Smooth muscle cell (in vitro differentiated cells): ENCODE data around the gene ASAP2. TPM values are rescaled to one million over a fixed set of nuclear protein-coding genes. Genes with fewer than 3 reads are reported as not detected.

ENCODE experiments used
- DNase-seq: peaks from one replicate; lab custom pipeline; 2025; ENCODE audit not compliant: unreplicated experiment; lab: John Stamatoyannopoulos, UW
- H2AFZ ChIP-seq: fragments of 200-600 bp; sonication (generic); 2 replicates; pipeline ENCODE4 v1.6.0; 2016; ENCODE audit warnings: antibody characterized with exemption, low read depth, mild to moderate bottlenecking
- H3F3A ChIP-seq: fragments of 200-600 bp; sonication (generic); 2 replicates; pipeline ENCODE4 v1.6.0; 2017; ENCODE audit warnings: antibody characterized with exemption, low read depth
- H3K27ac ChIP-seq: fragments of 200-600 bp; sonication (generic); 2 replicates; pipeline ENCODE4 v1.5.1; 2016; ENCODE audit warnings: low read depth, mild to moderate bottlenecking
- H3K27me3 ChIP-seq: fragments of 200-600 bp; sonication (generic); 2 replicates; pipeline ENCODE4 v1.6.1; 2016; ENCODE audit warnings: low read depth, mild to moderate bottlenecking
- H3K36me3 ChIP-seq: fragments of 200-600 bp; sonication (generic); 2 replicates; pipeline ENCODE4 v1.5.1; 2016; ENCODE audit warnings: low read depth
- H3K4me1 ChIP-seq: fragments of 200-600 bp; sonication (generic); 2 replicates; pipeline ENCODE4 v1.5.1; 2016; ENCODE audit warnings: low read depth
- H3K4me2 ChIP-seq: fragments of 200-600 bp; sonication (generic); 2 replicates; pipeline ENCODE4 v1.6.0; 2016; ENCODE audit warnings: mild to moderate bottlenecking
- H3K4me3 ChIP-seq: fragments of 200-600 bp; sonication (generic); 2 replicates; pipeline ENCODE4 v1.5.1; 2016; ENCODE audit warnings: mild to moderate bottlenecking
- H3K79me2 ChIP-seq: fragments of 200-600 bp; sonication (generic); 2 replicates; pipeline ENCODE4 v1.6.0; 2016; ENCODE audit warnings: low read depth, mild to moderate bottlenecking
- H3K9ac ChIP-seq: fragments of 200-600 bp; sonication (generic); 2 replicates; pipeline ENCODE4 v1.6.0; 2016; ENCODE audit warnings: low read depth
- H3K9me3 ChIP-seq: fragments of 200-600 bp; sonication (generic); replicated peaks from 2 replicates; pipeline ENCODE4 v1.5.1; 2016; ENCODE audit warnings: low read depth
- H4K20me1 ChIP-seq: fragments of 200-600 bp; sonication (generic); 2 replicates; pipeline ENCODE4 v1.6.0; 2016; ENCODE audit warnings: low read depth
- WGBS: methylation state at CpG from one replicate; pipeline ENCODE4 v1.1.7; 2016; ENCODE audit warnings: low lambda C conversion rate; 5-methylcytosine and 5-hydroxymethylcytosine counted together
- polyA plus RNA-seq: library from polyadenylated mRNA; unstranded; fragments of >200 nt; fragmentation: Nextera tagmentation; extraction: Ambion mirVana; gene quantifications from 2 replicates; pipeline ENCODE4 v1.2.1, GENCODE V29; 2016
- total RNA-seq: library from RNA; depleted of rRNA; stranded (reverse); fragments of >200 nt; gene quantifications from 2 replicates; pipeline ENCODE4 v1.2.3, GENCODE V29; 2014
- TF ChIP-seq, protein P1 (sequence below): fragments of 200-600 bp; sonication (generic); IDR thresholded peaks from 2 replicates; pipeline ENCODE4 v1.5.1; 2017; ENCODE audit warnings: borderline replicate concordance, mild to moderate bottlenecking, antibody characterized with exemption; ENCODE audit not compliant: insufficient read depth, poor library complexity, severe bottlenecking

ASAP2 gene
- total and polyA plus RNA-seq, 2 experiments from 2014 or later: 8.8 to 23.1 TPM

DNA sequence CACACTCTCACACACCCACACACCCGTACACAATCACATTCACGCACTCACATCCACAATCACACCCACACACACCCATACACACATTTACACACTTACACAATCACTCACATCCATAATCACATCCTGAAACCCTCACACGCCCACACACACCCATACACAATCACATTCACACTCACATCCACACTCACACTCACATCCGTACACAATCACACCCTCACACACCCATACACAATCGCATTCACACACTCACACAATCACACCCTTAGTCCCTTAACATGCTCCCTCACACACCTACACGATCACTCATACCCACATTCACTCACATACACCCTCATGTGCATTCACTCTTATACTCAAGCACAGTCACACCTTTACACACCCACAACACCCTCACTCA lies 110.9 kb downstream of the ASAP2 start:
- no peak for DNase-seq

DNA sequence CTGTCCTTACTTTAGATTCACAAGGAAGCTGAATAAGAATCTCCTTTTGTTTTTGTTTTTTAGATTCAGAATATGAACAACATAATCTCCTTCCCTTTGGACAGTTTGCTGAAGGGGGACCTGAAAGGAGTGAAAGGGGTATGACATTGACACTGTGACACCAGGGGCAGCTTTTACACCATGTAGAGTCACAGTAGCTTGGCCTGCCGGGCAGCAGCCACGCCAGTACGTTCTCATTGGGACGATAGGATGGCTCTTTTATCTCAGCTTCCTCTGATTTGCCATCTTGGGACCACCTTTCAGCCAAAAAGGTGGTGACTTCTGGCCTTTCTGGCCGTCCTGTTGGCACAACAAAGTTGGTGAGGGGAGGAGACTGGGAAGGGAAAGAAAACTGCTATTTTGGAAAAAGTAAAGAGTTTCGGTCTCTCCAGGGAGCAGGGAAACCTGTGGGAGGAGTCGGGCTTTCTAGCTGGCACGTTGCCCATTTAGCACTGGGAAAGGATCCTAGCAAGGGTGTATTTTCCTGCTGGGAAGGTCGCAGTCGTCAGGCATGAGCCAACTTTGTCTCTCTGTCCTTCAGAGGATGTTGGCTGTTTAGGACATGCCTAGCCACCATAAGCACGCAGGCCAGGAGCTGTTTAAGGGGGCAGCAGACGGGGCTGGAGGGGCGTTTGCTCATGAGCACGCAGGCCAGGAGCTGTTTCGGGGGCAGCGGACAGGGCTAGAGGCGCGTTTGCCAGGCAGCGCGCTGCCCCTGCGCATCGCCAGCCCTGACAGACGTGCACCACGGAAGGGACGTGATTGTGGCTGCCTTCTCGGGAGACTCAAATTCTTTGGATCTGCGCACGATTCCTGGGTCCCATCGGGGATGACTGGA lies 112.1 kb downstream of the ASAP2 start:
- 94% methylated on average over 29 of the region's 29 CpGs for WGBS
- Histone ChIP-seq H3K27ac (no peak overlapping the region), H3K4me2 (no peak overlapping the region), H3K9me3 (no peaks in the 10 kb centered on the region), H3K4me1 (no peaks in the 10 kb centered on the region), H2AFZ (no peak overlapping the region), H4K20me1 (no peaks in the 10 kb centered on the region), H3K36me3 (no peaks in the 10 kb centered on the region), H3K79me2 (peaks cover 19% of the 10 kb centered on the region), H3K9ac (no peak overlapping the region), H3K27me3 (no peaks in the 10 kb centered on the region), H3F3A (no peaks in the 10 kb centered on the region), H3K4me3 (no peak overlapping the region)
- DNase-seq: no peak
- TF ChIP-seq, protein P1, sequence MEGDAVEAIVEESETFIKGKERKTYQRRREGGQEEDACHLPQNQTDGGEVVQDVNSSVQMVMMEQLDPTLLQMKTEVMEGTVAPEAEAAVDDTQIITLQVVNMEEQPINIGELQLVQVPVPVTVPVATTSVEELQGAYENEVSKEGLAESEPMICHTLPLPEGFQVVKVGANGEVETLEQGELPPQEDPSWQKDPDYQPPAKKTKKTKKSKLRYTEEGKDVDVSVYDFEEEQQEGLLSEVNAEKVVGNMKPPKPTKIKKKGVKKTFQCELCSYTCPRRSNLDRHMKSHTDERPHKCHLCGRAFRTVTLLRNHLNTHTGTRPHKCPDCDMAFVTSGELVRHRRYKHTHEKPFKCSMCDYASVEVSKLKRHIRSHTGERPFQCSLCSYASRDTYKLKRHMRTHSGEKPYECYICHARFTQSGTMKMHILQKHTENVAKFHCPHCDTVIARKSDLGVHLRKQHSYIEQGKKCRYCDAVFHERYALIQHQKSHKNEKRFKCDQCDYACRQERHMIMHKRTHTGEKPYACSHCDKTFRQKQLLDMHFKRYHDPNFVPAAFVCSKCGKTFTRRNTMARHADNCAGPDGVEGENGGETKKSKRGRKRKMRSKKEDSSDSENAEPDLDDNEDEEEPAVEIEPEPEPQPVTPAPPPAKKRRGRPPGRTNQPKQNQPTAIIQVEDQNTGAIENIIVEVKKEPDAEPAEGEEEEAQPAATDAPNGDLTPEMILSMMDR: no peak

More for the DNA sequence above, 110.9 kb downstream of the ASAP2 start:
- no peak overlapping the region for H2AFZ ChIP-seq
- H3K9ac ChIP-seq: no peak overlapping the region
- H3K79me2 ChIP-seq: peaks cover 20% of the 10 kb centered on the region
- H3K4me1 ChIP-seq: no peaks in the 10 kb centered on the region
- H3K4me3 ChIP-seq: no peak overlapping the region
- H3K27me3 ChIP-seq: no peaks in the 10 kb centered on the region
- no peaks in the 10 kb centered on the region for H4K20me1 ChIP-seq
- H3K36me3 ChIP-seq: no peaks in the 10 kb centered on the region
- WGBS: 98% methylated on average over 6 of the region's 6 CpGs
- no peak overlapping the region for H3K27ac ChIP-seq
- H3K4me2 ChIP-seq: no peak overlapping the region
- TF ChIP-seq, protein P1: no peak
- no peaks in the 10 kb centered on the region for H3F3A ChIP-seq
- no peaks in the 10 kb centered on the region for H3K9me3 ChIP-seq

DNA sequence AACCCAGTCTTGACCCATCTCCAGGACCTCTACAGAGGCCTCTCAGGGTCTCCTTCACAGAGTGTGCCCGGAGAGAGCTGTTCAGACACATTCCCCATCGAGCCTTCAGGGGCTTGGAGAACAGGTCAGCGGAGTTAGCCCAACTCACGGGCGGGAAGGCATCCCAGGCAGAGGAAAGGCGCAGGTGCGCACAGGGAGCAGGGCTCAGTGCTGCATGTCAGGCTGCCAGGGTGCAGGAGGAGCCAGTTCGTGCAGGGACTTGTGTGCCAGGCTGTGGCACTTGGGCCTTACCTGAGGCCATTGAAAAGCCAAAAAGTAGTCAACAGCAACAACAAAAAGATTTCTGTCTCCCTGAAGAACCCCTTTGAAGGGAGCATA lies 112.7 kb downstream of the ASAP2 start:
- Histone ChIP-seq H3F3A (no peaks in the 10 kb centered on the region), H3K36me3 (no peaks in the 10 kb centered on the region), H3K4me3 (no peak overlapping the region), H3K4me2 (no peak overlapping the region), H3K4me1 (no peaks in the 10 kb centered on the region), H3K27me3 (no peaks in the 10 kb centered on the region), H2AFZ (no peak overlapping the region), H3K9me3 (no peaks in the 10 kb centered on the region), H3K79me2 (peaks cover 15% of the 10 kb centered on the region), H4K20me1 (no peaks in the 10 kb centered on the region), H3K27ac (no peak overlapping the region), H3K9ac (no peak overlapping the region)
- 96% methylated on average over 8 of the region's 8 CpGs for WGBS
- TF ChIP-seq, protein P1: no peak
- DNase-seq: no peak

DNA sequence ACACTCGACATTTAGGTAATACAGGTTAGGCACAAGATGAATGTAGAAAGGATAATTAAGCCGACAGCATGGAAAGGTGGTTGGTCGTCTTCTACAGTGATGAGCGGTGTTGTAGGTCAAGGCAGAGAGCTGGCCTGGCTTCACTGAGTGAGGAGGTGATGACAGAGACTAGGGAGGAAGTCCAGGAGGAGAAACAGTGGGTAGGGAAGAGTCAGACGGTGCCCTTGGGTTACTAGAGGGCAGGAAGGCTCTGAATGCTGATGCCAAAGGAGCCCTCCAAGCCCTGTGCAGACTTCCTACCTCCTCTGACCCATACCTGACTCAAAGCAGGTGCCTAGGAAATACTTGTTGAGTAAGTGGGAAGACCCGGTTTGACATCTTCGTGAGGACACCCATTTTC lies 116.0 kb downstream of the ASAP2 start:
- TF ChIP-seq, protein P1: no peak
- no peak overlapping the region for H3K4me3 ChIP-seq
- peaks cover 4% of the 10 kb centered on the region for H3F3A ChIP-seq
- H2AFZ ChIP-seq: no peak overlapping the region
- H3K79me2 ChIP-seq: peaks cover 12% of the 10 kb centered on the region
- 95% methylated on average over 7 of the region's 7 CpGs for WGBS
- no peak overlapping the region for H3K4me2 ChIP-seq
- H3K36me3 ChIP-seq: no peaks in the 10 kb centered on the region
- no peaks in the 10 kb centered on the region for H3K27me3 ChIP-seq
- H3K4me1 ChIP-seq: peaks cover 4% of the 10 kb centered on the region
- no peak overlapping the region for H3K27ac ChIP-seq
- H3K9me3 ChIP-seq: no peaks in the 10 kb centered on the region
- H4K20me1 ChIP-seq: no peaks in the 10 kb centered on the region
- no peak overlapping the region for H3K9ac ChIP-seq
- DNase-seq: no peak
